GM10248 (cell line): Measurements from ENCODE around the gene ADSL.

Experiments
- CTCF ChIA-PET: fragments of 300-600 bp; sonication (Branson Sonifier 250); formaldehyde crosslinking; extraction: SDS; loops from one replicate; lab custom pipeline; 2021; ENCODE audit warnings: antibody characterized with exemption; lab: Yijun Ruan, JAX
- POLR2A ChIA-PET: fragments of 350-650 bp; sonication (Branson Sonifier 250); formaldehyde crosslinking; extraction: SDS; loops from one replicate; lab custom pipeline; 2020; ENCODE audit warnings: antibody characterized with exemption; lab: Yijun Ruan, JAX
- DNase-seq: peaks from one replicate; pipeline ENCODE4 v3.0.0; 2012; ENCODE audit errors: extremely low spot score
- TF ChIP-seq, protein P1 (sequence below): IDR thresholded peaks from 2 replicates; pipeline ENCODE4 v1.5.1; 2012; ENCODE audit warnings: mild to moderate bottlenecking, low read depth; ENCODE audit errors: extremely low read depth, missing control alignments, control extremely low read depth

Gene ADSL

DNA sequence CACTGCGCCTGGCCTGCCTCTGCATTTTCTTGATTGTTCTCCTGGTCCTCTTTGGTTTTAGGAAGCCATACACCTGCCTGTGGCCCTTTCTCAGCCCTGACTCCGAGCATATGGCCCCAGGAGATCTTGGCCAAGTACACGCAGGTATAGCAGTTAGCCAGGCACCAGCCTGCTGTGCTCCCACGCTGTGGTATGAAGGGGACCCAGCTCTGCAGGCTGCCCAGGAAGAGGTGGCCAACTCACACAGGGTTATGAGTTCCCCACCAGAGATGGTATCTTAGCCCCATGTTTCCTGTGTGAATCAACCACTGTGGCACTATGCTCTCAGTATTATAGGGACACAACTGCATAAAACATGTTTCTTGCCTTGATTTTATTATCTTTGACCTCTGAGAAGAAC lies 55.2 kb downstream of the ADSL start:
- ChIA-PET CTCF (interaction anchor here (1.4 to 4.3 kb wide), 2 partner anchors 31 to 36 kb away, joined by 3 to 16 read pairs; partner anchors contain the start of gene SGSM3), POLR2A (no interaction called here)
- TF ChIP-seq, protein P1, sequence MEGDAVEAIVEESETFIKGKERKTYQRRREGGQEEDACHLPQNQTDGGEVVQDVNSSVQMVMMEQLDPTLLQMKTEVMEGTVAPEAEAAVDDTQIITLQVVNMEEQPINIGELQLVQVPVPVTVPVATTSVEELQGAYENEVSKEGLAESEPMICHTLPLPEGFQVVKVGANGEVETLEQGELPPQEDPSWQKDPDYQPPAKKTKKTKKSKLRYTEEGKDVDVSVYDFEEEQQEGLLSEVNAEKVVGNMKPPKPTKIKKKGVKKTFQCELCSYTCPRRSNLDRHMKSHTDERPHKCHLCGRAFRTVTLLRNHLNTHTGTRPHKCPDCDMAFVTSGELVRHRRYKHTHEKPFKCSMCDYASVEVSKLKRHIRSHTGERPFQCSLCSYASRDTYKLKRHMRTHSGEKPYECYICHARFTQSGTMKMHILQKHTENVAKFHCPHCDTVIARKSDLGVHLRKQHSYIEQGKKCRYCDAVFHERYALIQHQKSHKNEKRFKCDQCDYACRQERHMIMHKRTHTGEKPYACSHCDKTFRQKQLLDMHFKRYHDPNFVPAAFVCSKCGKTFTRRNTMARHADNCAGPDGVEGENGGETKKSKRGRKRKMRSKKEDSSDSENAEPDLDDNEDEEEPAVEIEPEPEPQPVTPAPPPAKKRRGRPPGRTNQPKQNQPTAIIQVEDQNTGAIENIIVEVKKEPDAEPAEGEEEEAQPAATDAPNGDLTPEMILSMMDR, result no peak
- no peak for DNase-seq

DNA sequence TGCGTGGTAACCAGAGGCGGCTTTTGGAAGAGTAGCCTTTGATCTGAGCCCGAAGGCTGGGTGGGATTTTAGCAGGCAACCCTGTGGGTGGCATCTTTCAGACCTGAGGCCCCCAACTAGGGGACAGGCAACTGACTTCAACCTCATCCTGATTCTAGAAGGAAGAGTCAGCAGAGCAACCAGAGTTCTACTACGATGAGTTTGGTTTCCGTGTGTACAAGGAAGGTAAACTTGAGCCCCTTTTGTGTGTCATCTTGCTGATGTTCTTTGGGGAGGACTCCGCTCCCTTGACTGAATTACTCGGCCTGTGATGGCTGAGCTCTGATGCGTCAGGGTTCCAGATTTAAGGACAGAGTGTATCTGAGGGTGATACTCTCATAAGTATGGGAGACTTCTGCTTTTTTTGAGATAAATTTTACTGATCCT lies 55.7 kb downstream of the ADSL start:
- ChIA-PET POLR2A (no interaction called here), CTCF (interaction anchor here (1.4 to 4.3 kb wide), 3 partner anchors 32 to 244 kb away, joined by 3 to 16 read pairs (median 4); partner anchors contain the start of gene SGSM3)
- TF ChIP-seq, protein P1, result no peak
- no peak for DNase-seq

DNA sequence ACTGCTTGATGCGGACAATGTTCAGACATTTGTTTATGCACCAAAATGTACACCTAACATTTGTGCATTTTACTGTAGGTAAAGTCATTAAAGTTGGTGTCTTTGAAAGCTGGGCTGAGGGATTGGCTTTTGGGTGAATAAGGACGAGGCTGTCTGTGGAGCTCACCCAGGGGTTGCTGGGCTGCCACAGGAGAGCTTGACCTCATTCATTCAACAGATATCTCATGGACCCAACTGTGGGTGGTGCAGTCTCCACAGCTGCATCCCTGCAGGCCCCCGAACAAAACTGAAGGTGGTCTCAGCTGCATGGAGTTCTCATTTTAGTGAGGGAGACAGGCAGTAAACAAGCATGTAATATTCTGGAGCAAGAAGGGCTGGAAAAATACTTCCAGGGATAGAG lies 56.8 kb downstream of the ADSL start:
- TF ChIP-seq, protein P1, result no peak
- CTCF ChIA-PET, result interaction anchor here (1.3 to 4.3 kb wide), 3 partner anchors 9 to 243 kb away, joined by 3 to 16 read pairs (median 4); no protein-coding TSS in a partner anchor
- no peak for DNase-seq
- POLR2A ChIA-PET, result interaction anchor here (0.6 kb wide), 1 partner anchor 72 kb away, joined by 5 read pairs; no protein-coding TSS in a partner anchor

DNA sequence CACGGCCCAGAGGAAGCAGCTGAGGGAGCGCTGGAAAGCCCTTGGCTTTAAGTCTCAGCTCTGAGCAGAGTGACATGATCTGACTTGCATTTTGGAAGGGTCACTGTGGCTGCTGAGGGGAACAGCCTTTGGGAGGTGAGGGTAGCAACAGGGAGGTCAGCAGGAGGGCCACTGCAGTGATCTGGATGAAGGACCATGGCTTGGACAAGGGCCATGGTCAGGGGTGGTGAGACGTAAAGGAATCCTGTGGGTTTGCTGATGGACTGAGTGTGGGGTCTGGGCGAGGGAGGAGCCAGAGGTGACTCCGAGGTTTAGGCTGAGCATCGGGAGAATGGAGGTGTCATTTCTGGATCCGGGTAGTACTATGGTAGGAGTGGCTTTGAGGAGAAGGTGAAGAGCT lies 57.4 kb downstream of the ADSL start:
- ChIA-PET POLR2A (interaction anchor here (0.6 kb wide), 1 partner anchor 72 kb away, joined by 5 read pairs; no protein-coding TSS in a partner anchor), CTCF (interaction anchor here (1.3 to 4.3 kb wide), 2 partner anchors 8 to 34 kb away, joined by 3 to 16 read pairs; no protein-coding TSS in a partner anchor)
- TF ChIP-seq, protein P1, result no peak
- no peak for DNase-seq

DNA sequence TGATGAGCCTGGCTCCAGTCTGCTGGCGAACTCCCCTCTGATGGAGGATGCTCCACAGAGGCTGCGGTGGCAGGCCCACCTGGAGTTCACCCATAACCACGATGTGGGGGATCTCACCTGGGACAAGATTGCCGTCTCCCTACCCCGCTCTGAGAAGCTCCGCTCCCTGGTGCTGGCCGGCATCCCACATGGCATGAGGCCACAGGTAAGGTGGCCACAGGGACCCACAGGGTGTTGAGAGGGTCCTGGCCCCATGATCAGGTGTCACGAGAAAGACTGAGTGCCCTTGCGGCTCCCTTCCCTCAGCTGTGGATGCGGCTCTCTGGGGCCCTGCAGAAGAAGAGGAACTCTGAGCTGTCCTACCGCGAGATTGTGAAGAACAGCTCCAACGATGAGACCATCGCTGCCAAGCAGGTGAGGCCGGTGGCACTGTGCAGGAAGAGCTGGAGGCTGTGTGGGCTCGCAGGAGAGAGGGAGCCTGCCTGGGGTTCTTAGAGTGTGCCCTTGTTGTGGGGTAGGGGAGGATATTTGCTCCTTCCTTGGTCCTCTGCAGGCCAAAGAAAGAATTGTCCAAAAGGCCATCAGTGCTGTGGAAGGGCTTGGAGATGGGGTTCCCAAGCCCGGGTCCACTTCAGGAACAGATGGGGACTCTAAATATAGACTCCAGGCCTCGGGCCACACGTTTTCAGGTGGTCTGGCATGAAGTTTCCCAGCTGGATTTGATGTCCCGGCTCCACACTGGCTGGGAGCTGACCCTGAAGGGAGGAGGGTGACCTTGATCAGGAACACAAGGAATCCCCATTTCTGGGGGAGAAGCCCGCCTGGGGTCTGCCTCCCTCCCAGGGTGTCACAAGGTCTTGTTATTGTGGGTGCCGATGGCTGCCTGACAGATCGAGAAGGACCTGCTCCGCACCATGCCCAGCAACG lies 58.2 kb downstream of the ADSL start:
- ChIA-PET CTCF (interaction anchor here (0.7 to 4.3 kb wide), 2 partner anchors 11 to 33 kb away, joined by 3 to 16 read pairs; no protein-coding TSS in a partner anchor), POLR2A (no interaction called here)
- TF ChIP-seq, protein P1, result no peak
- no peak for DNase-seq
